Testis (tissue), 2 donors: ENCODE results near the gene CALCOCO2.

ENCODE experiments used
- POLR2A ChIP-seq: fragments of 450-650 bp; IDR thresholded peaks from one replicate; pipeline ENCODE4 v1.6.1; 2017; ENCODE audit warnings: antibody characterized with exemption, mild to moderate bottlenecking, moderate library complexity
- TF ChIP-seq, protein P1 (sequence below), 3 experiments: fragments of 450-650 bp in 2 of 3; fragments of 200-600 bp in 1 of 3; sonication (generic) in 1 of 3; IDR thresholded peaks; one replicate each; pipeline ENCODE4 v1.5.1; 2016 to 2019; ENCODE audit warnings: antibody characterized with exemption in 3 of 3, mild to moderate bottlenecking in 2 of 3, moderate library complexity in 1 of 3

GRCh38 chr17:48831549-48831883 is 681 bp downstream of the CALCOCO2 start:
- TF ChIP-seq, protein P1, sequence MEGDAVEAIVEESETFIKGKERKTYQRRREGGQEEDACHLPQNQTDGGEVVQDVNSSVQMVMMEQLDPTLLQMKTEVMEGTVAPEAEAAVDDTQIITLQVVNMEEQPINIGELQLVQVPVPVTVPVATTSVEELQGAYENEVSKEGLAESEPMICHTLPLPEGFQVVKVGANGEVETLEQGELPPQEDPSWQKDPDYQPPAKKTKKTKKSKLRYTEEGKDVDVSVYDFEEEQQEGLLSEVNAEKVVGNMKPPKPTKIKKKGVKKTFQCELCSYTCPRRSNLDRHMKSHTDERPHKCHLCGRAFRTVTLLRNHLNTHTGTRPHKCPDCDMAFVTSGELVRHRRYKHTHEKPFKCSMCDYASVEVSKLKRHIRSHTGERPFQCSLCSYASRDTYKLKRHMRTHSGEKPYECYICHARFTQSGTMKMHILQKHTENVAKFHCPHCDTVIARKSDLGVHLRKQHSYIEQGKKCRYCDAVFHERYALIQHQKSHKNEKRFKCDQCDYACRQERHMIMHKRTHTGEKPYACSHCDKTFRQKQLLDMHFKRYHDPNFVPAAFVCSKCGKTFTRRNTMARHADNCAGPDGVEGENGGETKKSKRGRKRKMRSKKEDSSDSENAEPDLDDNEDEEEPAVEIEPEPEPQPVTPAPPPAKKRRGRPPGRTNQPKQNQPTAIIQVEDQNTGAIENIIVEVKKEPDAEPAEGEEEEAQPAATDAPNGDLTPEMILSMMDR (IDR thresholded peaks at IDR 0.05) = no peak
- no peak for TF ChIP-seq POLR2A
